ENCODE measurements around the gene GHRHR.

GHRHR gene

GRCh38 chr7:31004393-31004792 lies 40.6 kb downstream of the GHRHR start:
- DNase-seq (ENCODE audit: low spot score): no peak

GRCh38 chr7:31006857-31007256 lies 43.1 kb downstream of the GHRHR start:
- no peak for DNase-seq (ENCODE audit: low spot score)

GRCh38 chr7:31007634-31008033 lies 43.9 kb downstream of the GHRHR start:
- DNase-seq (ENCODE audit: low spot score): no peak

DNA sequence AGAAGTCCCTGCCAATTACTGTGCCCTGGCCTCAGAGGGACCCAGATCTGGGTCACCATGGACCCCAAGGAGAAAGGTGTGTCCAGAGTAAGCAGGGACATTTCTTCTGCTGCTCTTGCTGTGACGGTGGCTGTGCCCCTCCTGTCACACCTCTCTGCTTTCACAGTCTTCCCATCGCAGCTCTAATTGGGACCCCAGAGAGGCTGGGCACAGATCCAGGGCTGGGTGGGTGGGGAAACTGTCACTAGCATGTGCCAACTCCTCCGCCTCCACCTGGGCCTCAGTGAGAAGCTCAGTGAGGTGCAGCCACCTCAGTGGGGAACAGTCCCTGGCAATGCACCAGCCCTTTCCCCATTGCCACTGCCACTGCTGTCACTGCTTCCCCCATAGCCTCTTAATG lies 51.1 kb downstream of the GHRHR start:
- DNase-seq (ENCODE audit: low spot score): no peak

- DNase-seq (ENCODE audit: low spot score): peak; percentile 31
Measured at GRCh38 chr7:31017032-31017675, 53.4 kb downstream of the GHRHR start.

- no peak for DNase-seq (ENCODE audit: low spot score)
Measured at GRCh38 chr7:31017721-31018120, 54.0 kb downstream of the GHRHR start.

GRCh38 chr7:31019509-31019908 lies 55.8 kb downstream of the GHRHR start:
- no peak for DNase-seq (ENCODE audit: low spot score)

DNA sequence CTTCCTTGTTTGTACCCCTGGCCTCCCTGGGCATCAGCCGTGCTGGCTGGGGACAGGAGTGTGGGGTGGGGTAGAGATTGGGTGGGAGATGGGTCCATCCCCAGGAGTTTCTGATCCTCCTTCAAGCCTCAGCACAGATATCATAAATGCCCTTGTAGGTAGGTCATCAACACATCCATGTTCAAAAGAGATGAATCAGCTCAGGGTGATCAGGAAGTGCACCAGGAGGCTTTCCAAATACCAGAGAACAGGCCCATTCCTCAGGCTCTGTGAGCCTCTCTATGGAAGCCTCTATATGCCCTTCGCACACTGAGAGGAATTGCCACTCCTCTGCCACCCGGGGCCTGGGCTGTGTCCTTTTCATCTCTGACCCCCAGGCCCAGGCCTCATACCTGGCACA lies 56.4 kb downstream of the GHRHR start:
- no peak for DNase-seq (ENCODE audit: low spot score)

- peak; percentile 42 for DNase-seq (ENCODE audit: low spot score)
Measured at GRCh38 chr7:31020652-31021051, 56.9 kb downstream of the GHRHR start.

DNA sequence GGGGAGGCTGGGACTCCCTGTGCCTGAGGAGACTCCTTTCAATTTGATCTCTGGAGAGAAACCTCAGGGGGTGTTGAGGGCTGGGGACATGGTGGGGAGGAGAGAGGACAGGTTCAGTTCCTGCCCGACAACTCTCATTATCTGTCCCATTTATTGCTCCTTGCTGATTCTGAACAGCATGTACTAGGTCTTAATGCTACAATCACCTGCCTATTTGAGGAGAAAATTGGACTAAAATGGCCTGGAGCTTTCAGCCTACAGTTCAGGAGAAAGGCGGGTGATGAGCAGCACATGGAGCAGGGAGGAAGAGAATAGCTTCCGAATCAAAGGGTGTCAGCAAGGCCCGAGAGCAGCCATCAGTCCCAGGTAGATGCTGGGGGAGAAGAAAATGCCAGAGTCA lies 58.4 kb downstream of the GHRHR start:
- no peak for DNase-seq (ENCODE audit: low spot score)

GRCh38 chr7:31022726-31023125 lies 59.0 kb downstream of the GHRHR start:
- peak; percentile 41 for DNase-seq (ENCODE audit: low spot score)

- DNase-seq (ENCODE audit: low spot score): no peak
Measured at GRCh38 chr7:31023877-31024276, 60.1 kb downstream of the GHRHR start.

- peak; percentile 70 for DNase-seq (ENCODE audit: low spot score)
Measured at GRCh38 chr7:31027161-31027965, 63.6 kb downstream of the GHRHR start.

DNA sequence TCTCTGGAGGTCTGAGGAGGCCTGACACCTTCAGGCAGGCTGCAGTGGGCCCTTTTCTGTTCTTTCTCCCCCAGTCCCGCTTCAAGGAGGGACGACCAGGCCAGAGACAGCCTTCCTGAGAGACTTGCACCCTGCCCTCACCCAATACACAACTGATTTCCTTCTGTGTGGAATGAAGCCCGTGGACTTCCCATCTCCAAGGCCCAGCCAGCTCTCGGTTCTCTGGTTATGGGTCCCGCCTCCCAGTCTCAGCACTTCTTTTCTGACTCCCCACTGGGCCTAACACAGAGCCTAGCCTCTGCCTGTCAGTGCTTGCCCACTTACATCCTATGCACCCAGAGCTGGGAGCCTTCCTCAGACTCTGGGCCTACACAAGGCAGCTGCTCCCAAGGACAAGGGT lies 64.3 kb downstream of the GHRHR start:
- no peak for DNase-seq (ENCODE audit: low spot score)

- no peak for DNase-seq (ENCODE audit: low spot score)
Measured at GRCh38 chr7:31028417-31028992, 64.8 kb downstream of the GHRHR start.
